Uterus (tissue), 2 donors: Measurements from ENCODE around the gene MDC1.

Experiments used
- CTCF ChIP-seq, 4 experiments: fragments of 200-600 bp in 2 of 4; fragments of 450-650 bp in 2 of 4; sonication (generic) in 2 of 4; IDR thresholded peaks; one replicate each; pipeline ENCODE4 v1.5.1; 2016 to 2019; ENCODE audit warnings: antibody characterized with exemption in 4 of 4, mild to moderate bottlenecking in 2 of 4, moderate library complexity in 1 of 4
- POLR2A ChIP-seq, 2 donors: fragments of 450-650 bp; IDR thresholded peaks; one replicate each; pipeline ENCODE4 v1.6.1; 2016; ENCODE audit warnings: antibody characterized with exemption in 2 of 2, mild to moderate bottlenecking in 1 of 2, moderate library complexity in 1 of 2

- TF ChIP-seq CTCF (IDR thresholded peaks at IDR 0.05) (no peak), POLR2A (IDR thresholded peaks at IDR 0.05) (no peak)
Measured at GRCh38 chr6:30684386-30685156, 32.5 kb downstream of the MDC1 start.
